Measurements from ENCODE around the gene CPO.

The CPO gene

DNA sequence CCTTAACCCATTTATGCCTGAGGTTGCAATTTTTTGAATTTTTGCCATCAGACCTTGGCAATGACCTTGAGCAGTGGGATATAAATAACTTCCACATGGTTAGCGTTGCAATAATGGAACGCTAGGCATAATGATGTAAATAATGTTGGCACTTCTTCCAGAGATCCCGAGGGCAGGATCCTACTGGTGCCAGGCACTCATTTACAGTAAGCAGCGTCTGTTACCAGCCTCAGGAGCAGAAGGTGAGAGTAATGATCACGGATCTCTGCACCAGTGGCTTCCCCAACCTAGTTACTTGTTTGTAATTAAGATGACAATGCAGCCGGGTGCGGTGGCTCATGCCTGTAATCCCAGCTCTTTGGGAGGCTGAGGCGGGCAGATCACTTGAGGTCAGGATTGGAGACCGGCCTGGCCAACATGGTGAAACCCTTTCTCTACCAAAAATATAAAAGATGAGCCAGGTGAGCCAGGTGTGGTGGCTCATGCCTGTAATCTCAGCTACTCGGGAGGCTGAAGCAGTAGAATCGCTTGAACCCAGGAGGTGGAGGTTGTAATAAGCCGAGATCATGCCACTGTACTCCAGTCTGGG is 41.9 kb downstream of the CPO start:
- H3K4me3 ChIP-seq (ENCODE audit: insufficient read depth, low read length, poor library complexity, severe bottlenecking), result no peak overlapping the region
- no peaks in the 10 kb centered on the region for H3K9me3 ChIP-seq (ENCODE audit: insufficient read depth, low read length)
- no peaks in the 10 kb centered on the region for H3K9me2 ChIP-seq (replicated peaks; ENCODE audit: insufficient read depth, low read length)
- no peaks in the 10 kb centered on the region for H4K20me1 ChIP-seq (ENCODE audit: low read depth, low read length)
- H3K27me3 ChIP-seq (ENCODE audit: low read length), result no peaks in the 10 kb centered on the region
- H3K27ac ChIP-seq (ENCODE audit: low read depth, low read length), result no peak overlapping the region
- TF ChIP-seq, protein P1, sequence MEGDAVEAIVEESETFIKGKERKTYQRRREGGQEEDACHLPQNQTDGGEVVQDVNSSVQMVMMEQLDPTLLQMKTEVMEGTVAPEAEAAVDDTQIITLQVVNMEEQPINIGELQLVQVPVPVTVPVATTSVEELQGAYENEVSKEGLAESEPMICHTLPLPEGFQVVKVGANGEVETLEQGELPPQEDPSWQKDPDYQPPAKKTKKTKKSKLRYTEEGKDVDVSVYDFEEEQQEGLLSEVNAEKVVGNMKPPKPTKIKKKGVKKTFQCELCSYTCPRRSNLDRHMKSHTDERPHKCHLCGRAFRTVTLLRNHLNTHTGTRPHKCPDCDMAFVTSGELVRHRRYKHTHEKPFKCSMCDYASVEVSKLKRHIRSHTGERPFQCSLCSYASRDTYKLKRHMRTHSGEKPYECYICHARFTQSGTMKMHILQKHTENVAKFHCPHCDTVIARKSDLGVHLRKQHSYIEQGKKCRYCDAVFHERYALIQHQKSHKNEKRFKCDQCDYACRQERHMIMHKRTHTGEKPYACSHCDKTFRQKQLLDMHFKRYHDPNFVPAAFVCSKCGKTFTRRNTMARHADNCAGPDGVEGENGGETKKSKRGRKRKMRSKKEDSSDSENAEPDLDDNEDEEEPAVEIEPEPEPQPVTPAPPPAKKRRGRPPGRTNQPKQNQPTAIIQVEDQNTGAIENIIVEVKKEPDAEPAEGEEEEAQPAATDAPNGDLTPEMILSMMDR (IDR thresholded peaks at IDR 0.05; ENCODE audit: insufficient read depth, low read length, poor library complexity, severe bottlenecking), result no peak
- no peak for TF ChIP-seq EZH2phosphoT487 (conservative IDR thresholded peaks at IDR 0.05; ENCODE audit: low read length)
- H3F3A ChIP-seq (ENCODE audit: insufficient read depth), result no peaks in the 10 kb centered on the region
- no peak overlapping the region for H2AFZ ChIP-seq (ENCODE audit: low read depth, low read length, severe bottlenecking)
- no peaks in the 10 kb centered on the region for H3K79me2 ChIP-seq (ENCODE audit: insufficient read depth, low read length)
- no peak overlapping the region for H3K9ac ChIP-seq (ENCODE audit: low read length)
- no peak overlapping the region for H3K4me2 ChIP-seq (ENCODE audit: low read depth, low read length, poor library complexity, severe bottlenecking)
- no peaks in the 10 kb centered on the region for H3K36me3 ChIP-seq (ENCODE audit: low read length)

DNA sequence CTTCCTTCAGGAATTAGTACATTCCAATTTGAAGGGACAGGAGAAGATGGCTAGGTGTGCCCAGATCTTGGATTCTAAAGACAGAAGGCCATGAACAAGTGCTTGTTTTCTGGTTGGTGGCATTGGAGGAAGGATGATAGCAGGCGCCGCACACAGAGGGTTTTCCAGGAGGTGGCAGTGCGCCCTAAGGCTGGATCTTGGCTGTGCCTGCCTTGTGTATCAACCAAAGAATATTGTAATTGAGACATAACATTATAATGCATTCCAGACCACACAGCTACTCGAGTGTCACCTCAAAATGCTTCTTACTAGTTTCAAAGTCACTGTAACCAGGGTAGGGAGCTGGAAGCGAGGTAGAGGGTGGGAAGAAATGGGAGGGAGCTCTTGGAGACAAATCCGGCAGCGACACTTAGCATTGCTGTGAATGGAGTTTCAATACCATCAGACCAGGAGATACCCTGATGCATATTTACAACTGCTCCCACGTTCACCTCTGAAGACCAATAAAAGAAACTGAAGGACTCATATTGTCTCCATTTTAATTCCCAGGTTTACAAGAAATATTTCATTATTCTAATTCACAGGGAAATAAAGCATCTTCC is 42.5 kb downstream of the CPO start:
- Histone ChIP-seq H3K27me3 (ENCODE audit: low read length) (no peaks in the 10 kb centered on the region), H3K27ac (ENCODE audit: low read depth, low read length) (no peak overlapping the region), H4K20me1 (ENCODE audit: low read depth, low read length) (no peaks in the 10 kb centered on the region), H3F3A (ENCODE audit: insufficient read depth) (no peaks in the 10 kb centered on the region), H2AFZ (ENCODE audit: low read depth, low read length, severe bottlenecking) (no peak overlapping the region), H3K4me2 (ENCODE audit: low read depth, low read length, poor library complexity, severe bottlenecking) (no peak overlapping the region), H3K9me2 (replicated peaks; ENCODE audit: insufficient read depth, low read length) (no peaks in the 10 kb centered on the region), H3K79me2 (ENCODE audit: insufficient read depth, low read length) (no peaks in the 10 kb centered on the region), H3K36me3 (ENCODE audit: low read length) (no peaks in the 10 kb centered on the region), H3K4me3 (ENCODE audit: insufficient read depth, low read length, poor library complexity, severe bottlenecking) (no peak overlapping the region), H3K9me3 (ENCODE audit: insufficient read depth, low read length) (no peaks in the 10 kb centered on the region), H3K9ac (ENCODE audit: low read length) (no peak overlapping the region)
- TF ChIP-seq, protein P1 (IDR thresholded peaks at IDR 0.05; ENCODE audit: insufficient read depth, low read length, poor library complexity, severe bottlenecking), result no peak
- TF ChIP-seq EZH2phosphoT487 (conservative IDR thresholded peaks at IDR 0.05; ENCODE audit: low read length), result no peak

DNA sequence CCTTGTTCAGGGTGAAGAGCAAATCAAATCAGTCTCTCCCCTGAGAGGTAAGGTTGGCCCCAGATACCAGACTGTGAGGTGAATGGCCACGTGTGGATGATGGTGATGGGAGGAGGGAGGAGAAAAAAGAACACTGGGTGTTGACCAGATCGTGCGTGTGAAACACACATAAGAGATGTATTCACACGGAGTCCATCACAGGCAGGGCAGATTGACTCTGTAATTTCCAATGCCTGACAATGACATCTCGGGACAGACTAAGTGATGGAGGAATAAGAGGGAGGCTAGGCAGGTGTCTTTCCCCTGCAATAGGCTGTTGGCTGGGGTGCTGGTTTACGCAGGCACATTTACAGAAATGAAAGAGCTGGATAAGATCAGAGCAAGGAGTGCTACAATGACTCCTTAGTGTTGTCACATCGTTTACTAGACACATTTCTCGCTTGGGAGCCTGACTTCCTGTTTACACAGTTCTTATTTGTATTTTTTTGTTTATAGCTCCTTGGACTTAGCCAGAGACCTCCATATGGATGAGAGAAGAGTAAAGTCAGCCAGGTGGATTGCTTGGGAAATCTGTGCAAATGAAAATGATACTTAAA is 43.1 kb downstream of the CPO start:
- TF ChIP-seq EZH2phosphoT487 (conservative IDR thresholded peaks at IDR 0.05; ENCODE audit: low read length), result no peak
- TF ChIP-seq, protein P1 (IDR thresholded peaks at IDR 0.05; ENCODE audit: insufficient read depth, low read length, poor library complexity, severe bottlenecking), result no peak
- no peak overlapping the region for H3K4me2 ChIP-seq (ENCODE audit: low read depth, low read length, poor library complexity, severe bottlenecking)
- no peaks in the 10 kb centered on the region for H3F3A ChIP-seq (ENCODE audit: insufficient read depth)
- H3K9ac ChIP-seq (ENCODE audit: low read length), result no peak overlapping the region
- no peak overlapping the region for H3K4me3 ChIP-seq (ENCODE audit: insufficient read depth, low read length, poor library complexity, severe bottlenecking)
- H3K9me2 ChIP-seq (replicated peaks; ENCODE audit: insufficient read depth, low read length), result no peaks in the 10 kb centered on the region
- no peaks in the 10 kb centered on the region for H3K27me3 ChIP-seq (ENCODE audit: low read length)
- no peak overlapping the region for H3K27ac ChIP-seq (ENCODE audit: low read depth, low read length)
- H3K79me2 ChIP-seq (ENCODE audit: insufficient read depth, low read length), result no peaks in the 10 kb centered on the region
- H3K36me3 ChIP-seq (ENCODE audit: low read length), result no peaks in the 10 kb centered on the region
- H4K20me1 ChIP-seq (ENCODE audit: low read depth, low read length), result no peaks in the 10 kb centered on the region
- no peak overlapping the region for H2AFZ ChIP-seq (ENCODE audit: low read depth, low read length, severe bottlenecking)
- no peaks in the 10 kb centered on the region for H3K9me3 ChIP-seq (ENCODE audit: insufficient read depth, low read length)
